Effector memory CD8-positive, alpha-beta T cell (primary cell): ENCODE measurements around the gene TLE3.

Source experiments
- ATAC-seq: fragments of 150-1000 bp; cut with Tn5 transposase; replicated peaks from 2 replicates; pipeline ENCODE4 v1.10.0; 2021; ENCODE audit warnings: mild to moderate bottlenecking, moderate library complexity
- DNase-seq, 3 experiments: peaks; one replicate each; pipeline ENCODE4 v3.0.0; 2021
- H3K27ac Mint-ChIP-seq, 2 donors: one replicate each; pipeline ENCODE4 v1.8.0; 2022; ENCODE audit warnings: mild to moderate bottlenecking in 2 of 2, mixed read lengths in 2 of 2, moderate library complexity in 2 of 2
- H3K27me3 Mint-ChIP-seq, 2 donors: one replicate each; pipeline ENCODE4 v1.8.0; 2022; ENCODE audit warnings: mixed read lengths in 2 of 2
- H3K36me3 Mint-ChIP-seq: one replicate; pipeline ENCODE4 v1.8.0; 2022; ENCODE audit warnings: mild to moderate bottlenecking, moderate library complexity, mixed read lengths; ENCODE audit not compliant: insufficient read depth
- H3K4me1 Mint-ChIP-seq, 2 donors: one replicate each; pipeline ENCODE4 v1.8.0; 2022; ENCODE audit warnings: low read depth in 2 of 2, mixed read lengths in 2 of 2
- H3K4me3 Mint-ChIP-seq, 2 donors: one replicate each; pipeline ENCODE4 v1.8.0; 2022; ENCODE audit warnings: mild to moderate bottlenecking in 2 of 2, mixed read lengths in 2 of 2, moderate library complexity in 2 of 2
- H3K9me3 Mint-ChIP-seq, 2 donors: one replicate each; pipeline ENCODE4 v1.8.0; 2022; ENCODE audit warnings: mixed read lengths in 2 of 2

The TLE3 gene

GRCh38 chr15:70091726-70092463 lies 5.8 kb downstream of the TLE3 start:
- DNase-seq (peak; percentile 13 to 26 (median 21)), ATAC-seq (peak; percentile 54)
- Mint-ChIP-seq H3K36me3 (peaks cover 42% of the 10 kb centered on the region), H3K27ac (peak overlapping the region in 1 of 2 donors; percentile 35), H3K27me3 (no peaks in the 10 kb centered on the region), H3K9me3 (no peaks in the 10 kb centered on the region), H3K4me3 (peak overlapping the region; percentile 59 to 100), H3K4me1 (peaks cover 59 to 85% of the 10 kb centered on the region in 2 donors)

GRCh38 chr15:70090436-70091296 lies 7.1 kb downstream of the TLE3 start:
- Mint-ChIP-seq H3K27ac (no peak overlapping the region), H3K36me3 (peaks cover 41% of the 10 kb centered on the region), H3K4me1 (peaks cover 68 to 92% of the 10 kb centered on the region in 2 donors), H3K27me3 (no peaks in the 10 kb centered on the region), H3K4me3 (no peak overlapping the region), H3K9me3 (no peaks in the 10 kb centered on the region)
- no peak for DNase-seq
- no peak for ATAC-seq

GRCh38 chr15:70089692-70089971 lies 8.1 kb downstream of the TLE3 start:
- H3K27me3 Mint-ChIP-seq = no peaks in the 10 kb centered on the region
- H3K4me1 Mint-ChIP-seq = peaks cover 70 to 92% of the 10 kb centered on the region in 2 donors
- H3K36me3 Mint-ChIP-seq = peaks cover 36% of the 10 kb centered on the region
- H3K9me3 Mint-ChIP-seq = no peaks in the 10 kb centered on the region
- DNase-seq (no peak), ATAC-seq (no peak)
- H3K27ac Mint-ChIP-seq = no peak overlapping the region
- peak overlapping the region in 1 of 2 donors; percentile 70 for H3K4me3 Mint-ChIP-seq

- no peak for ATAC-seq
- Mint-ChIP-seq H3K36me3 (peaks cover 30% of the 10 kb centered on the region), H3K27me3 (no peaks in the 10 kb centered on the region), H3K9me3 (no peaks in the 10 kb centered on the region), H3K4me3 (peak overlapping the region; percentile 40 to 70), H3K27ac (peak overlapping the region in 1 of 2 donors; percentile 91), H3K4me1 (peaks cover 71 to 92% of the 10 kb centered on the region in 2 donors)
- DNase-seq = no peak
Observed at GRCh38 chr15:70088887-70089691, 8.6 kb downstream of the TLE3 start.

- peak overlapping the region in 1 of 2 donors; percentile 91 for H3K27ac Mint-ChIP-seq
- no peak overlapping the region for H3K4me3 Mint-ChIP-seq
- no peak for ATAC-seq
Observed at GRCh38 chr15:70088455-70088854, 9.3 kb downstream of the TLE3 start.

GRCh38 chr15:70087708-70088352 lies 9.9 kb downstream of the TLE3 start:
- Mint-ChIP-seq H3K4me1 (peaks cover 70 to 90% of the 10 kb centered on the region in 2 donors), H3K9me3 (no peaks in the 10 kb centered on the region), H3K27me3 (no peaks in the 10 kb centered on the region), H3K27ac (peak overlapping the region in 1 of 2 donors; percentile 71), H3K36me3 (peaks cover 28% of the 10 kb centered on the region), H3K4me3 (no peak overlapping the region)
- DNase-seq (no peak), ATAC-seq (no peak)

More at GRCh38 chr15:70088455-70088854, 9.3 kb downstream of the TLE3 start:
- peaks cover 27% of the 10 kb centered on the region for H3K36me3 Mint-ChIP-seq
- H3K27me3 Mint-ChIP-seq = no peaks in the 10 kb centered on the region
- H3K9me3 Mint-ChIP-seq = no peaks in the 10 kb centered on the region
- peaks cover 76 to 92% of the 10 kb centered on the region in 2 donors for H3K4me1 Mint-ChIP-seq
- no peak for DNase-seq

GRCh38 chr15:70086636-70087035 lies 11.1 kb downstream of the TLE3 start:
- peaks cover 59 to 82% of the 10 kb centered on the region in 2 donors for H3K4me1 Mint-ChIP-seq
- H3K4me3 Mint-ChIP-seq = peak overlapping the region in 1 of 2 donors; percentile 8
- no peaks in the 10 kb centered on the region for H3K9me3 Mint-ChIP-seq
- peak overlapping the region; percentile 66 to 71 for H3K27ac Mint-ChIP-seq
- ATAC-seq (no peak), DNase-seq (no peak)
- H3K27me3 Mint-ChIP-seq = no peaks in the 10 kb centered on the region
- H3K36me3 Mint-ChIP-seq = peaks cover 37% of the 10 kb centered on the region

GRCh38 chr15:70084461-70084860 lies 13.3 kb downstream of the TLE3 start:
- H3K4me1 Mint-ChIP-seq = peaks cover 50 to 64% of the 10 kb centered on the region in 2 donors
- no peaks in the 10 kb centered on the region for H3K27me3 Mint-ChIP-seq
- peak overlapping the region; percentile 5 to 57 for H3K27ac Mint-ChIP-seq
- H3K36me3 Mint-ChIP-seq = peaks cover 47% of the 10 kb centered on the region
- ATAC-seq (no peak), DNase-seq (no peak)
- H3K9me3 Mint-ChIP-seq = no peaks in the 10 kb centered on the region
- peak overlapping the region; percentile 38 to 43 for H3K4me3 Mint-ChIP-seq

GRCh38 chr15:70083946-70084345 lies 13.8 kb downstream of the TLE3 start:
- Mint-ChIP-seq H3K9me3 (no peaks in the 10 kb centered on the region), H3K4me3 (peak overlapping the region; percentile 38 to 43), H3K4me1 (peaks cover 45 to 60% of the 10 kb centered on the region in 2 donors), H3K27me3 (no peaks in the 10 kb centered on the region), H3K27ac (peak overlapping the region; percentile 22 to 57), H3K36me3 (peaks cover 42% of the 10 kb centered on the region)
- ATAC-seq (peak; percentile 73), DNase-seq (no peak)

- H3K9me3 Mint-ChIP-seq = no peaks in the 10 kb centered on the region
- H3K36me3 Mint-ChIP-seq = peaks cover 41% of the 10 kb centered on the region
- H3K4me1 Mint-ChIP-seq = peaks cover 43 to 63% of the 10 kb centered on the region in 2 donors
- no peak for ATAC-seq
- peak overlapping the region; percentile 22 to 46 for H3K27ac Mint-ChIP-seq
- H3K4me3 Mint-ChIP-seq = peak overlapping the region; percentile 38 to 43
- no peak for DNase-seq
- no peaks in the 10 kb centered on the region for H3K27me3 Mint-ChIP-seq
Observed at GRCh38 chr15:70083418-70083817, 14.3 kb downstream of the TLE3 start.

GRCh38 chr15:70082281-70082900 lies 15.3 kb downstream of the TLE3 start:
- Mint-ChIP-seq H3K27me3 (no peaks in the 10 kb centered on the region), H3K4me3 (no peak overlapping the region), H3K27ac (no peak overlapping the region), H3K36me3 (peaks cover 46% of the 10 kb centered on the region), H3K4me1 (peaks cover 42 to 63% of the 10 kb centered on the region in 2 donors), H3K9me3 (no peaks in the 10 kb centered on the region)
- no peak for DNase-seq
- ATAC-seq = no peak

- Mint-ChIP-seq H3K36me3 (peaks cover 46% of the 10 kb centered on the region), H3K4me3 (no peak overlapping the region), H3K27ac (no peak overlapping the region), H3K9me3 (no peaks in the 10 kb centered on the region), H3K27me3 (no peaks in the 10 kb centered on the region), H3K4me1 (peaks cover 40 to 61% of the 10 kb centered on the region in 2 donors)
- ATAC-seq = no peak
- no peak for DNase-seq
Observed at GRCh38 chr15:70081612-70082011, 16.1 kb downstream of the TLE3 start.
